ENCODE measurements around the gene GRID1.

Gene GRID1

GRCh38 chr10:85642421-85643170 is 724.0 kb downstream of the GRID1 start:
- DNase-seq: no peak

DNA sequence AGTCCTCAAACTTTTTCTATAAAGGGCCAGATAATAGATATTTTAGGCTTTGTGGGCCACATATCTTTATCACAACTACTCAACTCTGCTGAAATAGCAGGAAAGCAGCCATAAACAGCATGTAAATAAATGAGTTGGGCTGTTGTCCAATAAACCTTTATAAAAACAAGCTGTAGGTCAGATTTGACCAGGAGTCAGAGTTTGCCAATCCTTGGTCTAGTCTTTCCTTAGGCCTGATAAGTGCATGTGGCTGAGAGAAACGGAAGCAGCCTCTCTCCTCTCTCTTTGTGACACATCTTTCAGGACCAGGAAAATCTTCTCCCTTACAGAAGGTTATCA is 724.5 kb downstream of the GRID1 start:
- no peak for DNase-seq

GRCh38 chr10:85641479-85642009 is 725.1 kb downstream of the GRID1 start:
- no peak for DNase-seq

GRCh38 chr10:85638797-85639196 is 727.8 kb downstream of the GRID1 start:
- no peak for DNase-seq

GRCh38 chr10:85635650-85636049 is 730.9 kb downstream of the GRID1 start:
- no peak for DNase-seq

DNA sequence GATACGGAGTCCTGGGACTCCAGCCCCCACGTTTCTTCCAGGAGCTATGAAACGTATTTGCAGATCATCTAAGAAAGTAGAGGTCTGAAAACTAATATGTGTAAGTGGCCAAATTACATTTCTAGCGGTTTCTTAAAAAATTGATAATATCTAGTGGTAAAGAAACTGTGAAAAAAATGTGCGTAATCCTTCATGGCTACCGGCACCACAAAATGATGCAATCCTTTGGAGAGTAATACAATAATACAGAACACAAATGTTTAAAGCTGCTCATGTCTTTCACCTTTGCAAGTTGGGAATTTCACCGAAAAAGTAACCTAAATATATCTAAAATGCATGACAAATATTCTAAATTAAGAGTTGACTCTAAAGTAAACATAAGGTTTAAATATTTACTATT is 742.1 kb downstream of the GRID1 start:
- no peak for DNase-seq

- no peak for DNase-seq
Observed at GRCh38 chr10:85623758-85624157, 742.8 kb downstream of the GRID1 start.

DNA sequence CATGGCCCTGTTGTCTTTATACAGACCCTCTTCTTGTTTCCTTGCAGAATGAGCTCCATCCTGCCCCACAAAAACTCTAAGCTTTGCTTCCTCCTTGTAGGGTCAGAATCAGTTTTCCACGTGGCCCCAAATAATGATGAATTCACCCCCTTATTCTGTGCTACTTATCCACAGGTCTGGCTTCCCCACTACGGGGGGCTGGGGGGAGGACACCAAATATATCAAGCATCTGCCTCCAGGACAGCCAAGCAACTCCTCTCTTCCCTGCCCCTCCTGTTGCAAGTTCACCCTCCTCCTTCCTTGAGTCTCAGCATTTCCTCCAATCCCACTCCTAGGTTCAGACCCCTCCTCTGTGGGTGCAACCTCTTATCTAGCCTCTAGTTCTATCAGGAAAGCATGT is 743.3 kb downstream of the GRID1 start:
- no peak for DNase-seq

DNA sequence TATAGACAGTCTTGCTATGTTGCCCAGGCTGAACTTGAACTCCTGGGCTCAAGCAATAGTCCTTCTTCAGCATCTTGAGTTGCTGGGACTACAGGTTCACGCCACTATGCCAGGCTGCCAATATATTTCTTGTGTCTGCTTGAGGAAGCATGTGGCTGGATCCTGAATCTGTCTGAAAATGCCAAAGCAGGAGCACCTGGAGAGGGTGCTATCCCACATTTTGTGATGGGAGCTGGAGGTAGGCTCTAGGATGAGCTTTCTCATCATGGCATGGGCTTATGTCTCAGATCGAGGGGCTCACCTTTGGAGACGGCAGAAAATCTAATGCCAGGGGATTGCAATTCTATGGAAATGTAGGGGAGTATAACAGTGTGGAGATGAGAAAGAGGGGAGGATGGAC is 744.2 kb downstream of the GRID1 start:
- DNase-seq: no peak

GRCh38 chr10:85621562-85621961 is 745.0 kb downstream of the GRID1 start:
- no peak for DNase-seq

GRCh38 chr10:85620807-85621206 is 745.8 kb downstream of the GRID1 start:
- DNase-seq: no peak

- no peak for DNase-seq
Observed at GRCh38 chr10:85619832-85620231, 746.8 kb downstream of the GRID1 start.

GRCh38 chr10:85618841-85619240 is 747.8 kb downstream of the GRID1 start:
- DNase-seq: no peak

DNA sequence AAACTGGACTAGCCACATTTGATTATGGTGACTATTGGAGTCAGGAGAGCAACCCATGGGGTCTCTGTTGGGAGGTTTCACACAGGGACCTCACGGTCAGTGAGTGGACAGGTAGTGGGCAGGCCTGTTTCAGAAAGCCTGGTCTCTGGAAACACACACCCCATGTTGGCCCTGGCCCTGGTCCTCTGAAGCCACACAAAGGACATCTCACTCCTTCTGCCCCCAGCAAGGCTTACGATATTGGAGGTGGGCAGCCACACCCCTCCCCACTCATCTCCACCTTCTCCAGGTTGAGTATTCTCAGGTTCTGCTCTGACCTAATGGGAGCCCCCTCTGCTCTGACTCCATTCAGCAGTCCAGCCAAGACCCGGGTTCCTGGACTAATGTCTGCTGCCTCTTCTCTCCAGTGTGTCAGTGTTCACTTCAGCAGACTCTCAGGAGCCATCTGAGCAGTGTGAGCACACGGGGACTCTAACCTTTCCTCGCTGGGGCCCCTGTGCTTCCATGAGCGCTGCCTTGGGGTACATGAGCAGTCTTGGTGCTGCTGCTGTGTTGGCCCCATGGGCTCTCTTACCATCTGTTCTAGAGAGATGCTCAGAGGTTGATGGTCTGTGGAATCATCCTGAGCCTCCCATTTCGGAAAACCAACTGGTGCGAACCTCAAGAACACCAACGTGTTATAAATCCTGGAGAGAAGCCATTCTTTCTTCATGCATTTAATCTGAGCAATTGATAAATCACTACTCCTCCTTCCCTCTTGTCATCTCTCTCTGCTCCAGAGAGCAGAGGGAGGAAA is 748.6 kb downstream of the GRID1 start:
- no peak for DNase-seq

DNA sequence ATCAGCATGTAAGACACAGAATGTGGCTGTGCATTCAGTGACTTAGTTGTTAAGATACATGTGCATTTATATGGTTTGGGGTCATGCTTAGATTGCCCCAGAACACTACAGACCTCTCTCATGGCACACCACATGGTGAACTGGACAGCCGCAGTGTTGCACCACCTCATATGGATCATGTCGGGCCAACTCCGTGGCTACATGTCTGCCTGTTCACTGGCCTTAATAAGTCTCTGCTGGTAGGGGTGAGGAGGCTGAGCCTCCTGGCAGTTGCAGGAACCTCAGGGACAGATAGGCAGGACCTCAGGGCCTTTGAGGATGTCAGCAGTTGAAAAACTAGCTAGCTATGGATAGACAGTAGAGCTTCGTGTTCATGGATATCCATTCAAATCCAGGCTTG is 751.0 kb downstream of the GRID1 start:
- no peak for DNase-seq

DNA sequence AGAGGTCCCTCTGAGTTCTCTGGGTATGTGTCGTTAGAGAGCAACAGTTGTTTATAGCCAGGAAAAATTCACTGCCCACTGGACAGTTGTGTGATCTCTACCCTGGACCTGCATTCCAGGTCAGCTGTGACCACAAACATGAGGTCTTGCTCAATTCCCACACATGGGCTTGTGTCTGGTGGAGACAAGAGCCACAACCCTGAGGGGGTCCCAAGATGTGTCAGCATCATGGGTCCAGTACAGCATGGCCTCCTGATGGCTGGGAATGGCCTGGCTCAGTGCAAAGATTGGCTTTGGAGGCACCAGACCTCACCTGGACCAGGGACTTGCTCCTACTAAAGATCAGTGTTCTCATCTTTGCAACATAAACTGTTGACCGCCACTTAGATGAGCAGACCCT is 751.6 kb downstream of the GRID1 start:
- no peak for DNase-seq

- no peak for DNase-seq
Observed at GRCh38 chr10:85614566-85614965, 752.0 kb downstream of the GRID1 start.

DNA sequence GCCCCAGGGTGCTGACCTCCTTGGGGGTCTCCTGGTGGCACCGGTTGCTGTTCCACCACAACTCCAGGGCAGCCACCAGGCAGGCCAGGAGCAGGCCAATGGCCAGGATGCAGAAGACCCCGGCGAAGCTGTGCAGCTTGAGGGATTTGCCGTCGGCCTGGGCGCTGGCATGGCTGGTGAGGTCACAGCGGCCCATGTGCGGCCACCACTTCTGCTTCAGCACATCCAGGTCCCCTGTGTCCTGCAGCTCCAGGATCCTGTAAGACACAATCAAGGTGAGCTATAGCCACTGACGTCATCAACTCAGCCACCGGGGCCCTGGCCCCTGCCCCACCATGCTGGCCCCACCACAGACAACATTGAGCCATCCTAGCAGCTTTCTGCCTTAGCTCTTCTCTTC is 753.2 kb downstream of the GRID1 start:
- DNase-seq: no peak

DNA sequence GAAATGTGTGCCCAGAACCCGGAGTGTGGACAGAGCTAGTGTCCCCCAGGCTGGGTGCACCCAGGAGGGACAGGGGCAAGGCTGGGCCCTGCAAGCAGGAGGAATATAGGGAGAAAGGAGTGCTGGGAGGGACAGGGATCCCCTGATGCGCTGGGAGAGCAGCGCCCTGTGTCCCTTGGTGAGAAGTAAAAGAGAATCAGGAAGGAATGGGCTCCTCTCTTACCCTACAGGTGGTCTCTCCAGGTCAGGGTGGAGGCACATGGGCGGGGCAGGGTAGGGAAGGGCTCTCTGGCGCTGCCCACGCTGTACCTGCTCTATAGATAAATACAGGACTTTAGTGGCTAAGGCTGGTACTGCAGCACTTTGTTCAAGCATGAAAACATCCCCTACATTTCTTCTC is 753.8 kb downstream of the GRID1 start:
- DNase-seq: no peak

- DNase-seq: no peak
Observed at GRCh38 chr10:85612378-85612775, 754.2 kb downstream of the GRID1 start.

DNA sequence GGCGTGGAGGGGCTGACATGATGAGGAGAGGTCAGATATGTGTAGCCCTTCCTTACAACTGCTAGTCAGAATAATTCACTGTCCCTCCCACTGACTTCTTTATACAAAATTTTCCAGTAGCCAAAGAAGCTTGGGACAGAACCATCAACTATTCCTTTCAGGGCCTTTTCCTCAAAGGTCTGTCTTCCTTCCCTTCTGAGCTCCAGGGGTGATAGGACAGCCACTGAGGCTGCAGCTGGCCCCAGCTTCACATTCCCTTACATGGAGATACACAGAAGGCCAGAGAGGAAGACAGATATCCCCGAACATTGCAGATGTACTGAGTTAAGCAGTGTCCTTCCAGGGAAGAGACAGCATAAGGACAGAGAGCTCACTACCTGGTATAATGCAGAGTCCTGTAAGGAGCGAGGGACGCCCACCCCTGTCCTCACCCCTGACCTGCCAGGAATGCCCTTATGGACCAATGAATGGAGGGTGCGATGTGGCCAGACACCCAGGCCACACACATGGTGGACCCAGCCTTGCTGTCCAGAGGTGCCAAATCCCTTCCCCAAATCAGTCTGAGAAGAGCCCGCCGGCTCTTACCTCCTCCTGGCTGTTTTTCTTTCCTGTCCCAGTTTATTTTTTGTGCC is 754.7 kb downstream of the GRID1 start:
- DNase-seq: no peak

DNA sequence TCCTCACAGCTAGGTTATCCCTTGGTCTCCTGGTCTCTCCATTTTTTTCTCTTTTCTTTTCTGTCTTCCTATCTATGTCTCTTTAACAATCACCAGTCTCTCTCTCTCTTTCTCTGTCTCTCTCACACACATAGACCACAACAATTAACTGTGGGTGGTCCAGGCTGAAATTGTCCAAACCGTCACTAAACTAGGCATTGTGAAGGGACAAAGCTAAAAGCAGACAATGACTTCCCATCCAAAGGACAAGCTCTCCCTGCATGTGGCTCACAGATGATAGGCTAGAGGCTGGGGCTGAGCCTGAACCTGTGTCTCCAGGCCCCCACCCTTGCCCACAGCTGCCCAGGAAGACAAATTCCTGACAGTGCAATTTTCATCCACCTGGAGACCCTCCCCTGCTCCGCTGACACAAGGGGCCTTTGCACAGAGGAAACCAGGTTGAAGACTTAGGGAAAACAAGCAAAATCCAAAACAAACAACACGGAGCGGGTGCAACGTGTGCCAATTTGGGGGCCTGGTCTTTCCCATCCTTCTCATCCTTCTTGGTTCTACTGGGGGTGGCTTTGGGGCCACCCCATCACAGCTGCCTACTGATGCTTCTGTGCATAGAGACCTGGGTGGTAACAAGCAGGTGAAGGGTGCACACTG is 755.4 kb downstream of the GRID1 start:
- DNase-seq: no peak
